Measurements from ENCODE around the gene NAA15.
"Not testable (repeated sequence)": the region's sequence is repeated elsewhere in the genome, so short reads cannot be mapped to it uniquely, and the experiment has no call there.

NAA15 gene

DNA sequence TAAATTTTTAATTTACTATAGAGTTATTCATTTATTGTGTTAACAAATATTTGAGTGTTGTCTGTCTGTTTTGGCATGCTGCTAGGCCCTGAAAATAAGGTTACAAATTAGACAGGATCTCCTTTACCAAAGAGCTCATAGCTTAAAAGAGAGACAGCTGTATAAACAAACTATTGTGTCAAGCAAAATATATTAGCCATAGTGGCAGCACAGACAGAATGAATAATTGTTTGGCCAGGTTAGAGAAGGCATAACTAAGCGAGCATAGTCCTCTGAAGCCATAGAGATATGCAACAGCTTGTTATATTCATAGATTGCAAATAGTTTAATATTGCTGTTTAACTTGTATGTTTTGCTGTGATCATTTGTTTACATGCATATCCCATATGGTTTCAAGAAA lies 67.7 kb downstream of the NAA15 start:
- no peak for DNase-seq

DNA sequence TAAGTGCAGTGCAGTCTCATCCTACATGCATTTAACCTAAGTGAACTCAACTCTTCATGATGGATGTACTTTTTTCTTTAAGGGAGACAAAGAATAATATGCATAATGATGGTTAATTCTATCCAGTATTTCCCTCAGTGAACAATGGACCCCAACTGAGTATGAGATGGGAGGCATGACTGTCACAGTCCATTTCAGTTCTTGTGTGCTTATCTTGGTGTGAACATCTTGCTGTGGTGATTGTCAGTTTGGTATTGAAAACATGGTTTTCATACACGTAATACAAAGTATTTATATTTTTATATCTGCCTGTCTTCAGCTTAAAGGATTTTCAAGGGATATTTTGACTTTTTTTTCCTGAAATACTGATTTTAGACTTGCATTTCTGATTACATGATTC lies 72.9 kb downstream of the NAA15 start:
- peak; percentile 15 for DNase-seq

DNA sequence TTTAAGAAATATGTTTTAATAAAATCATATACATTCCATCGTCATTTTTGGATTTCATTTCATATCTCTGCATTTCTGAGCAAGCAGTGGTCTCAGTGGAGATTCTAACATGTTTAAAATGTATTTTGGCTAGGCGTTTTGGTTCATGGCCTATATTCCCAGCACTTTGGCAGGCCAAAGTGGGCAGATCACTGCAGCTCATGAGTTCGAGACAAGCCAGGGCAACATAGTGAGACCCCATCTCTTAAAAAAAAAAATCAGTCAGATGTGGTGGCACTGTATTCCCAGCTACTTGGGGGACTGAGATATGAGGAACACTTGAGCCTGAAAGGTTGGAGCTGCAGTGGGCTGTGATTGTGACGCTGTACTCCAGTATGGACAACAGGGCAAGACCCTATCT lies 85.1 kb downstream of the NAA15 start:
- DNase-seq, result no peak

- DNase-seq, result no peak
These were observed 87.8 kb downstream of the NAA15 start for GRCh38 chr4:139389102-139389501.

GRCh38 chr4:139389991-139390390 lies 88.7 kb downstream of the NAA15 start:
- no peak for DNase-seq

DNA sequence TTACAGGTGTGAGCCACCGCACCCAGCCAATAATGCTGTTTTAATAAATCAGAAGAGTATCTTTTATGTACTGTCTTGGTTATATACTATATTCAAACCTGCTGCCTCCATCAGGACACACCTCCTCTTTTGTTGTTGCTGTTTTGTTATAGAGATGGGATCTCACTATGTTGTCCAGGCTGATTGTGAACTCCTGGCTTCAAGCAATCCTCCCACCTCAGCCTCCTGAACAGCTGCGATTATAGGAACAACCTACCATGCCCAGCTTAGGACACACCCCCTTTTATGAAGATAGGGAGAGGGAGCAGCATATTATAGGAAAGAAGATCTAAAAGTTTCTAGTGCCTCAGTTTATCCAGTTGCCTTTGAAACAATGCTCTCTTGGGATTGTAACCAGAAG lies 90.4 kb downstream of the NAA15 start:
- DNase-seq, result no peak

- DNase-seq, result no peak
These were observed 91.5 kb downstream of the NAA15 start for GRCh38 chr4:139392797-139393196.

- DNase-seq, result no peak
These were observed 100.1 kb downstream of the NAA15 start for GRCh38 chr4:139401368-139401767.

- no peak for DNase-seq
These were observed 101.1 kb downstream of the NAA15 start for GRCh38 chr4:139402436-139402835.

- DNase-seq, result no peak
These were observed 102.2 kb downstream of the NAA15 start for GRCh38 chr4:139403462-139403861.

DNA sequence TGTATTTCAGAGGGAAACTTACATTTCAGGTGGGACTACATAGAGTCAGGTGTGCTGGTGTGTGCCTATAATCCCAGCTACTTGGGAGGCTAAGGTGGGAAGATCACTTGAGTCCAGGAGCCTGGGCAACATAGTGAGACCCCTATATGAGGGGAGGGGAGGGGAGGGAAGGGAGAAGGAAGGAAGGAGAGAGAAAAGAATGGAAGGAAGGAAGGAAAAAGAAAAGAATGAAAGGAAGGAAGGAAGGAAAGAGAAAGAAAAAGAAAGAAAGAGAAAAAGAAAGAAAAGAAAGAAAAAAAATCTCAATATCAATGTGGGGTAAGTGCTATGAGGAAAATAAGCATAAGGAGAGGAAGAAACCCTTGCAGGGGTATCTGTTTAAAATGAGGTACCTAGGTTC lies 109.0 kb downstream of the NAA15 start:
- no peak for DNase-seq

DNA sequence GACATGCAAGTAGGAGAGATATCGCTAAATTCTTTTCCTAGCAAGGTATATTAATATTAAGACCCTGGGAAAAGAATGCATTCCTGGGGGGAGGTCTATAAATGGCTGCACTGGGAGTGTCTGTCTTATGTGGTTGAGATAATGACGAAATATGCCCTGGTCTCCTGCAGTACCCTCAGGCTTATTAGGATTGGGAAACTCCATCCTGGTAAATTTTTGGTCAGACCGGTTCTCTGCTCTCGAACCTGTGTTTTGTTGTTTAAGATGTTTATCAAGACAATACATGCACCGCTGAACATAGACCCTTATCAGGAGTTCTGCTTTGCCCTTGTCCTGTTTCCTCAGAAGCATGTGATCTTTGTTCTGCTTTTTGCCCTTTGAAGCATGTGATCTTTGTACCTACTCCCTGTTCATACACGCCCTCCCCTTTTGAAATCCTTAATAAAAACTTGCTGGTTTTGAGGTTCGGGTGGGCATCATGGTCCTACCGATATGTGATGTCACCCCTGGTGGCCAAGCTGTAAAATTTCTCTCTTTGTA lies 113.4 kb downstream of the NAA15 start:
- DNase-seq, result not testable (repeated sequence)

DNA sequence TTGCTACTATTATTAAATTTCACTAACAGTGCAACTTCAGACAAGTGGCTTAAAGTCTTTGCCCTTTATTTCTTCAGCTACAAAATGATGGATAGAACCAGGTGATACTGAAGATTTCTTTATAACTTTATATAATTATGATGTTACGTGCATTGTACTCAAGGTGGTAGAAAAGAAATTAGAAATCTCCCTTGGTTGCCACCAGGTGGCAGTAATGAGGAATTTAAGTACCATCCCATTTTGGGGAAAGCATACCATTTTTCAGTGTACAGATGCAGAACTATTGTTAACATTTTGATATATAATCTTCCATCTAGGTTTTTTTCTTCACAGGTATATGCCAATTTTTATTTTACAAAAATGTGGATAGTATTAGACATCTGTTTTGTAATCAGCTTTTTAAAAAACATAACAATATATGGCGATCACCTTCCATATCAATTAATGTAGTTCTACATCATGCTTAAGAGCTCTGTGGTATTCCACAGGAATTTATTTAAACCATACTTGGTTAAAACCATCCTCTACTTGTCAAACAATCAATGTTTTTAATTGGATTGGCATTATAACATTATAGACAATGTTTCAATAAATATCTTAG lies 114.9 kb downstream of the NAA15 start:
- DNase-seq, result no peak

DNA sequence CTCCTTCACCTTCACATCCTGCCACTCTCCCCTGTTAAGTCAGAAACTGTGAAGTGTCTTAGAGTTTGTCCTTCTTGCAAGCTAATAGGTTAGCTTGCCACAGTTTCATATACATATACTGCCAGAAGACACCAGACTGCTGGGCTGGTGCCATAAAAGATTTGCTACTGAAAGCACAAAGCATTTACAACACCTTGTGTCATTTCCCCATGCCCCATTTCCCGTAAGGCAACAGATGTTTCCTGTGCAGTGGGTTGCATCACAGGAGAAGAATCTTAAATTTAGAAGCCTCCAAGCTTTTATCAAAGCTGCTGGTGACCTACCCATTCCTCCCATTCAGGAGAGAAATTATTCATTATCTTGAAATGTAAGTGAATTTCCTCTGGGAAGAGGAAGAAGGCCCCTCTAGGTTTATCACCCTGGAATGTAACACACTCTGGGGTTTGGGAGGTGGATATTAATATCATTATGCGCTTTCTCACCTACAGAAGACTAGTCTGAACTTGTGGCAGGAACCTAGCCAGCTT lies 118.1 kb downstream of the NAA15 start:
- no peak for DNase-seq

DNA sequence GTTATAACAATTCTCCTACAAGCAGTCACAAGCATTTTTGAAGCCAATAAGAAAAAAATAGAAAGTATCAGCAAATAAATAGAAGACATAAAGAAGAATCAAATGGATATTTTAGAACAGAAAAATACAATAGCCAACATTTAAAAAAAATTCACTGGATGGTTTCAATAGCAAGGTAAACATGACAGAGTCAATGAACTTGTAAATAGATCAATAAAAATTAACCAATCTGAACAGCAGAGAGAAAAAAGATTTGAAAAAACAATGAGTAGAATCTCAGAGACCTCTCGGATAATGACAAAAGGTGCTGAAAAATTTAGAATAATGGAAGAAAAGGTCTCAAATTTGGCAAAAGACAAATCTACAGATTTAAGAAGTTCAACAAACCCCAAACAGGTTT lies 119.3 kb downstream of the NAA15 start:
- DNase-seq, result no peak

- no peak for DNase-seq
These were observed 134.8 kb downstream of the NAA15 start for GRCh38 chr4:139436122-139436521.

DNA sequence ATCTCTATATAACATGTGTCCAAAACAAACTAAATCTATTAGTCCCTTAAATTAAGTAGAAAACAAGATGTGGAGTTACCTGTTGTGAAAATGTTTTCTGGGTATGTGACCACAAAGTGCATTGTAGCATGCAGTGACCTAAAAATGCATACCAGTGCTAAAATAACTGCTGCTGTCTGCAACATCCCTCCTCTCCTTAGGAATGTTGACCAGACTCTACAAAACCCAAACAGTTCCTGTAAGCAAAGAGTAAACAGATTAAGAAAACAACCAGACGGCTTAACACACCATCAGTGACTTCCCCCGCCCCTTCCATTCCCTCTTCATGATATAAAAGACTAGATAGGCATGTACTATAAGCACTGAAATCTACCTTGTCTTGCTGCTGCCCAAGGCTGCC lies 136.8 kb downstream of the NAA15 start:
- no peak for DNase-seq

DNA sequence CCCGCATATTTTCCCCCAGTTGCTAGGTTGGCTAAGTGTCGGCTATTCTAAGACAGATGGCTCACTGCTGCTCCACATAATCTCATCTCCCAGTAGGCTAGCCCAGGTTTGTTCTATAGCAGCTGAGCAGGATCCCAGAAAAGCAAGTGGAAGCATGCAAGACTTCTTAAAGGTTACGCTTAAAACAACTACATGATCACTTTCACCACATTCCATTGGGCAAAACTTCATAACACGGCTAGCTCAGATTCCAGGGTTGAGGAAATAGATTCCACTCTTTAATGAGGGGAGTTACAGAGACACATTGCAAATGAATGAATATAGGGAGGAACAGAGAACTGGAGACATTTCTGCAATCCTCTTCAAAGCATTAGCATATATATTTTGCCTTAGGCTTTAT lies 139.7 kb downstream of the NAA15 start:
- no peak for DNase-seq

DNA sequence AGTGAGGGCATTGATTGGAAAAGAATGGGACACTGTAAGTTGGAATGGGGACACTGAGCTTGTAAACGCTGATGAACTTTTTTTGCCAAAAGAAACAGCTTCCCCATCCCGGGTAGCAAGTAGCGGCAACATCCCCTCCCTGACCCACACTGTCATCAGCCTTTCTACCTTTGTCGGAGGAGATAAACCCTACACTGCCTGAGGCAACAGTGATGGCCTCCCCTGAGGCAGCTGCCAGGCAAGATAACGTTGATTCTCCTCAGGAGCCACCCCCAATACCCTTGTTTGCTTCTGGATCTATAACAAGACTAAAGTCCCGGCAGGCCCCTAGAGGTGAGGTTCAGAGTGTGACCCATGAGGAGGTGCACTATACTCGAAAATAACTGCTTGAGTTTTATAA lies 142.4 kb downstream of the NAA15 start:
- no peak for DNase-seq

DNA sequence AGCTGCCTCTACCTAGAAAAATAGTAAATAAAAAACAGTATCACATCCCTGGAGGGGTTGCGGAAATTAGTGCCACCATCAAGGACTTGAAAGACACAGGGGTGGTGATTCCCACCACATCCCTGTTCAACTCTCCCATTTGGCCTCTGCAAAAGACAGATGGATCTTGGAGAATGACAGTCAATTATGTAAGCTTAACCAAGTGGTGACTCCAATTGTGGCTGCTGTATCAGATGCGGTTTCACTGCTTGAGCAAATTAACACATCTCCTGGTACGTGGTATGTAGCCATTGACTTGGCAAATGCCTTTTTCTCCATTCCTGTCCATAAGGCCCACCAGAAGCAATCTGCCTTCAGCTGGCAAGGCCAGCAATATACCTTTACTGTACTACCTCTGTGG lies 143.6 kb downstream of the NAA15 start:
- DNase-seq, result not testable (repeated sequence)

GRCh38 chr4:139447078-139447477 lies 145.8 kb downstream of the NAA15 start:
- not testable (repeated sequence) for DNase-seq

DNA sequence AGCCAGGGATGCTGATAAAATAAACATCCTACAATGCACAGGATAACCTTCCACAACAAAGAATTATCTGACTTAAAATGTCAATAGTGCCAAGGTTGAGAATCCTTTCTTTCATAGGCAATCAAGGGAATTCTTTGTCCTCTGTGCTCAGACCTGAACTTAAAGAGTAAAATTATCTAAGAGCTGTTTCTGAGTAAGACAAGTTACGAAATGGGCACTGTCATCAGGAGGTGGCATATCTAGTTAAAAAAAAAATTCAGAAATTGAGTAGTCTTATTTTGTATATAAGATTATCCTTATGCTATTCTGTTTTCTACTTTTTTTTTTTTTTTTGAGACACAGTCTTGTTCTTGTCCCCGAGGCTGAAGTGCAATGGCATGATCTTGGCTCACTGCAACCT lies 149.3 kb downstream of the NAA15 start:
- DNase-seq, result no peak

GRCh38 chr4:139451997-139452396 lies 150.7 kb downstream of the NAA15 start:
- no peak for DNase-seq

DNA sequence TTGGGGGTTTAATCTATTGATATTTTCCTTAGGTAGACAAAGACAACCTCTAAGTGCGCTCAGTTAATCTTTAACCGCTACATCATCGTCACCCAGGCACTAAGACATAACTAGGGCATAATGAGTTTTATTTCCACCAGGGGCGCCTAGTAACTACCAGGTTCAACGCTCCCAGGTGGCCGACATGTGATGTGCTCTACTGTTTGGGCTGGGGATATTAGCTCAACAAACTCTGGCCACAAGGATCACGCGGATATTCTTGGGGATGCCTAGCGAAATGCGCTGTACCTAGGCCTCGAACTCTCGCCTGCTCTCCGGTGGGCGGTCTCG lies 151.7 kb downstream of the NAA15 start:
- DNase-seq, result peak; percentile 57

- DNase-seq, result peak; percentile 90
These were observed 152.2 kb downstream of the NAA15 start for GRCh38 chr4:139453371-139454110.
